ENCODE data around the gene MITF.

DNA sequence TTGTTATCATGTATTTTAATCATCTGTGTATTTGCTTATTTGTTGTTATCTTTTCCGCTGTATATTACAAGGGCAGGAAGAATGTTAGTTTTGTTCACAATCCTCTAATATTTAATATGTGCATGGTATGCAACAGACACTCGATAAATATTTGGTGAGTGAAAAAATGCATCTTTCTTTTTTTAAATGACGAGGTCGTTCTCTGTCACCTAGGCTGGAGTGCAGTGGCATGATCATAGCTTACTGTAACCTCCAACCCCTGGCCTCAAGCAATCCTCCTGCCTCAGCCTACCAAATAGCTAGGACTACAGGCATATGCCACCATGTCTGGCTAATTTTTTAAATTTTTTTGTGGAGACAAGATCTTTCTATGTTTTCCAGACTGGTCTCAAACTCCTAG is 66.2 kb downstream of the MITF start:
- no peak for TF ChIP-seq EZH2 (IDR thresholded peaks at IDR 0.05; ENCODE audit: borderline replicate concordance, insufficient read depth, low read length, poor library complexity, severe bottlenecking)
- TF ChIP-seq, protein P1, sequence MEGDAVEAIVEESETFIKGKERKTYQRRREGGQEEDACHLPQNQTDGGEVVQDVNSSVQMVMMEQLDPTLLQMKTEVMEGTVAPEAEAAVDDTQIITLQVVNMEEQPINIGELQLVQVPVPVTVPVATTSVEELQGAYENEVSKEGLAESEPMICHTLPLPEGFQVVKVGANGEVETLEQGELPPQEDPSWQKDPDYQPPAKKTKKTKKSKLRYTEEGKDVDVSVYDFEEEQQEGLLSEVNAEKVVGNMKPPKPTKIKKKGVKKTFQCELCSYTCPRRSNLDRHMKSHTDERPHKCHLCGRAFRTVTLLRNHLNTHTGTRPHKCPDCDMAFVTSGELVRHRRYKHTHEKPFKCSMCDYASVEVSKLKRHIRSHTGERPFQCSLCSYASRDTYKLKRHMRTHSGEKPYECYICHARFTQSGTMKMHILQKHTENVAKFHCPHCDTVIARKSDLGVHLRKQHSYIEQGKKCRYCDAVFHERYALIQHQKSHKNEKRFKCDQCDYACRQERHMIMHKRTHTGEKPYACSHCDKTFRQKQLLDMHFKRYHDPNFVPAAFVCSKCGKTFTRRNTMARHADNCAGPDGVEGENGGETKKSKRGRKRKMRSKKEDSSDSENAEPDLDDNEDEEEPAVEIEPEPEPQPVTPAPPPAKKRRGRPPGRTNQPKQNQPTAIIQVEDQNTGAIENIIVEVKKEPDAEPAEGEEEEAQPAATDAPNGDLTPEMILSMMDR (IDR thresholded peaks at IDR 0.05; ENCODE audit: poor library complexity, severe bottlenecking): no peak
- TF ChIP-seq RAD21 (conservative IDR thresholded peaks at IDR 0.05): no peak
- no peak for TF ChIP-seq EP300 (conservative IDR thresholded peaks at IDR 0.05; ENCODE audit: poor library complexity, severe bottlenecking)
- no peak for TF ChIP-seq REST (IDR thresholded peaks at IDR 0.05; ENCODE audit: borderline replicate concordance)
- no peak for TF ChIP-seq TAF1 (IDR thresholded peaks at IDR 0.05; ENCODE audit: low read depth)
- no peak for TF ChIP-seq POLR2AphosphoS5 (IDR thresholded peaks at IDR 0.05)
- no peak for TF ChIP-seq MXI1 (conservative IDR thresholded peaks at IDR 0.05; ENCODE audit: poor library complexity, severe bottlenecking)
- TF ChIP-seq SMC3 (conservative IDR thresholded peaks at IDR 0.05; ENCODE audit: poor library complexity): no peak
